Duodenal mucosa (tissue), 2 donors: ENCODE results near the gene NOS1AP.
"Not testable (repeated sequence)": the region's sequence is repeated elsewhere in the genome, so short reads cannot be mapped to it uniquely, and the experiment has no call there.

Experiments
- H3K27ac ChIP-seq: one replicate; pipeline ENCODE4 v1.7.0; 2013; ENCODE audit warnings: low read depth, low read length
- H3K27me3 ChIP-seq, 2 donors: one replicate each; pipeline ENCODE4 v1.7.0; 2013; ENCODE audit warnings: low read length in 2 of 2, control low read depth in 1 of 2; ENCODE audit not compliant: insufficient read depth in 2 of 2, control insufficient read depth in 1 of 2
- H3K36me3 ChIP-seq, 2 donors: one replicate each; pipeline ENCODE4 v1.7.0; 2013; ENCODE audit warnings: low read length in 2 of 2, control low read depth in 1 of 2; ENCODE audit not compliant: insufficient read depth in 2 of 2, control insufficient read depth in 1 of 2
- H3K4me1 ChIP-seq, 2 donors: one replicate each; pipeline ENCODE4 v1.7.0; 2013; ENCODE audit warnings: low read length in 2 of 2, control low read depth in 1 of 2; ENCODE audit not compliant: insufficient read depth in 2 of 2, control insufficient read depth in 1 of 2
- H3K4me3 ChIP-seq, 2 donors: one replicate each; pipeline ENCODE4 v1.7.0; 2013; ENCODE audit warnings: low read length in 2 of 2, low read depth in 1 of 2
- H3K9ac ChIP-seq, 2 donors: one replicate each; pipeline ENCODE4 v1.7.0; 2013; ENCODE audit warnings: low read length in 2 of 2, low read depth in 1 of 2
- H3K9me3 ChIP-seq, 2 donors: one replicate each; pipeline ENCODE4 v1.7.0; 2013; ENCODE audit warnings: low read length in 2 of 2, control low read depth in 1 of 2; ENCODE audit not compliant: control insufficient read depth in 1 of 2

Gene NOS1AP

DNA sequence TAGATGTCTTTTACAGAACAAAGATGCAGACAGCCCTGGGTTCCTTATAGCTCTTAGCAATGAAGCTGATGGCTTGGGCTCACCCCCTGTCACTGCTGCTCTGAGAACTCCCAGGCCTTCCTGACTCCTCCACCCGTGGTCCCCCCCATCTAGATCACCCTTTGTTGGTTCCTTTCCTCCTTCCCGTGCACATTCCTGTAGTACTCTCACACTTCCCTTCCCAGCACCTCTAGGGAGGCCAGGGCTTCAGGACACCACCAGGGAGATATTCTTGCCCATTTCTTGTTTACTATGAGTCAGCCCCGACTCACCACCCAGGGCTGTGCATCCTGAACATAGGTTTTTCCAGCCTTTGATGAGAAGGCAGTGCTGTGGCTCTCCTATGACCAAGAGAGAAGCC is 14.4 kb upstream of the NOS1AP start:
- Histone ChIP-seq H3K9me3 (no peaks in the 10 kb centered on the region), H3K27ac (no peak overlapping the region), H3K36me3 (no peaks in the 10 kb centered on the region), H3K4me3 (no peak overlapping the region), H3K4me1 (no peaks in the 10 kb centered on the region), H3K9ac (no peak overlapping the region), H3K27me3 (no peaks in the 10 kb centered on the region)

DNA sequence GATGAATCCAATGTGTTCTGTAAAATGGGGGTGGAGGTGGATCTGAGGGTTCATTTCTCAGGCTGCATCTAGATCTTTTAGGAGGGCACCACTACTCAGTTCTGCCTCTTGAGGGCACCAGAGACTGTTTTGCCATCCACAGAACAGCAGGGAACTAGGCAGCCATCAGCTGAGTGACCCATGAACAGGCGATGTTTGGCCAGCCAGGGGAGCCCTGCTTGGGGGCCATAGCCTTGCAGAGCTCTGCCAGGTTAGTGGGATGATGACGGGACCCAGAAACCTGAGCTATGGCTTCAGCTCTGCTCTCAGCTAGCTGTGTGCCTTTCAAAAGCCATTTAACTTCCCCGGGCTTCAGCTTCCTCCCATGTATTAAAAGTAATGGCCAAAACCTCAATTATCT is 13.4 kb upstream of the NOS1AP start:
- no peaks in the 10 kb centered on the region for H3K4me1 ChIP-seq
- no peaks in the 10 kb centered on the region for H3K9me3 ChIP-seq
- no peak overlapping the region for H3K4me3 ChIP-seq
- no peak overlapping the region for H3K27ac ChIP-seq
- H3K36me3 ChIP-seq: no peaks in the 10 kb centered on the region
- no peaks in the 10 kb centered on the region for H3K27me3 ChIP-seq
- H3K9ac ChIP-seq: no peak overlapping the region

DNA sequence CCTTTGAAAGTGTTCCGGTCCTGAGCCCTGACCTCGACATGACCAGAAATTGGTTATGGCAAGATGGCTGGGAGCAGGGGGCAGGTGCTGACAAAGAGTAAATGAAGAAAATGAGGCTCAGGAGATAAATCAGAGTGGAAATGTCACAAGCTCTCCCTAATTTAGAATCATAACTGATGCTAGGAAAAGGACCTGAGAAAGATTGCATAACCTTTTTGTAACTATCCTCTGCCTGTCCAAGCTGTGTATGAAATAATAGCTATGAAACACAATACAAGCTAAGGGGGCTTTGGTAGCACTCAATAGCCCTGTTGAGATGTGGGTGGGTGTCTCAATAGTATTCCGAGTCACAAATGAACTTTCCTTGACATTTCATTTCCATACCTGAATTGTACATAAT is 12.9 kb upstream of the NOS1AP start:
- no peak overlapping the region for H3K27ac ChIP-seq
- no peaks in the 10 kb centered on the region for H3K36me3 ChIP-seq

DNA sequence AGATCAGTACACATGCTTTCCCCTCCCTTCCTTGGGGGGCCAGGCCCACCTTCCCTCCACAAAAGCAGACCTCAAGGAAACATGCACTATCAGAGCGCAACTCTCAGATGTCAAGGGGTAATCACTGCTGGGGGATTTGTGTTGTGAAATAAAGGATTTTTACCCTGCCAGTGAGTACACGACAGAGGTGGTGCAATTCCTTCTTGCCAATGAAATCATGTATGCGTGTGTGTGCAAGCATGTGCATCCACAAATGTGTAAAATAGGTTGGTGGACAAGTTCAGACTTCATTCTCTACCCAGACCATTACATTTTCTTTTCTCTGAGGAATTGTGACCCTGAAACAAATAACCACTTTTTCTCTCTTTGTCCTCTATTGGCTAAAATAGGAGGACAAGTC is 9.8 kb upstream of the NOS1AP start:
- Histone ChIP-seq H3K9me3 (no peaks in the 10 kb centered on the region), H3K36me3 (no peaks in the 10 kb centered on the region), H3K4me1 (no peaks in the 10 kb centered on the region), H3K4me3 (no peak overlapping the region), H3K9ac (no peak overlapping the region), H3K27me3 (no peaks in the 10 kb centered on the region), H3K27ac (no peak overlapping the region)

More for the DNA sequence above, 12.9 kb upstream of the NOS1AP start:
- H3K27me3 ChIP-seq: no peaks in the 10 kb centered on the region
- H3K4me3 ChIP-seq: no peak overlapping the region
- no peaks in the 10 kb centered on the region for H3K4me1 ChIP-seq
- no peak overlapping the region for H3K9ac ChIP-seq
- no peaks in the 10 kb centered on the region for H3K9me3 ChIP-seq

DNA sequence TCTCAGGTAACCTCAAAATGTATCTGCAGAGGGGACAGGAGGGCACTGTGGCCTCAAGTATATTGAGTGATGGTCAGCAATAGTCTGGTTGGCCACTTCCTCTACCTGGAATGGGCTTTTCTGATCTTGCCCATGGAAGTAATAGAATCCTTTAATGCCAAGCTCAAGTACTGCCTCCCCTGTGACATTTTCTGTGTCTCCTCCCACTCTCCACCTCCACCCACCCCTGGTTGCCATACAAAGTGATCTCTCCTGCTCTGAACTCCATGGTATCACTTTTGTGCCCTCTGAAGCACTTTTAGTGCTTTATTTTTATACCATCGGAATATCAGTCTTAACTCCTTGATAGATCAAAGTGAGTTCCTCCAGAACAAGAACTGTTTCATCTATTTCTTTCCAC is 9.2 kb upstream of the NOS1AP start:
- no peak overlapping the region for H3K27ac ChIP-seq
- H3K36me3 ChIP-seq: no peaks in the 10 kb centered on the region
- H3K27me3 ChIP-seq: peaks cover 0 to 4% of the 10 kb centered on the region in 2 donors
- H3K9ac ChIP-seq: no peak overlapping the region
- H3K9me3 ChIP-seq: no peaks in the 10 kb centered on the region
- H3K4me1 ChIP-seq: no peaks in the 10 kb centered on the region
- H3K4me3 ChIP-seq: no peak overlapping the region

DNA sequence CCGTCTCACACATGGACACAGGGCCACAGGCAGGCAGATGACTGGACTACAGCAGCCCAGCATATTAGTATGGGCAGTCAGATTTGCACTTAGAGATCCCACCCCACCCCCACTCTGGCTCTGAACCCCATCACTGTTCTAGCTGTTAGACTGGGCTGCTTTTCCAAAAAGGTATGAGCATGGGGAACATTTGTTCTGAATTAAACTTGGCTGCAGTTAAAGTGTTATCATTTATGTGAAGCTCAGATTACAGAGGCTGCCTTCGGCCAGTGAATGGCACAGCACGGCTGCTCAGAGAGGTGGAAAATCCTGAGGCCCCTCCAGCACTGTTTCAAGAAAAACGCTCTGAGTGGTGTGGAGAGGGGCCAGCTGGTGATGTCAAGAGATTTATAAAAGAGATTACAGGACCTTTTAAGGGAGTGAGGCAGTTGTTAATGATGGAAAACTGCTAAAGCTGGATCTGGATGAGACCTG is 6.9 kb upstream of the NOS1AP start:
- Histone ChIP-seq H3K27me3 (peaks cover 0 to 5% of the 10 kb centered on the region in 2 donors), H3K9me3 (no peaks in the 10 kb centered on the region), H3K27ac (no peak overlapping the region), H3K4me3 (no peak overlapping the region), H3K9ac (no peak overlapping the region), H3K36me3 (no peaks in the 10 kb centered on the region), H3K4me1 (no peaks in the 10 kb centered on the region)

DNA sequence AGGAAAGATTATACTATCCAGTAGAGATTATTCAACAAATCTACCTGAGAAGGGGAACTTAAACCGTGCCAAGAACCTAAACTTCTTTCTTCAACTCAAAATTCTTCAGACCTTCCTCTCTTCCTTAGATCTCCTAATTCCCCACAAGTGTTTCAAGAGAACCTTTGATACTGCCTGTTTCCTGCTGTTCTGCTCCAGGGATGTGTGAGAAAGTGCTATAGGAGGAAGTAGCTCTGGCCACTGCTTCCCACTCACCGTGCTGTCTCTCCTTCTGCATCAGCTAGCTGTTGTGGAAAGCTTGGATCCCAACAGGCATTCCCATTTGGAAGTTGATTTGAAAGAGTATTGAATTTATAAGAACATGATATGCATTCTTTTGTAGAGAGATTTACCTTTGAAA is 4.5 kb upstream of the NOS1AP start:
- Histone ChIP-seq H3K4me1 (peaks cover 0 to 9% of the 10 kb centered on the region in 2 donors), H3K9me3 (no peaks in the 10 kb centered on the region), H3K4me3 (no peak overlapping the region), H3K27ac (no peak overlapping the region), H3K27me3 (peaks cover 0 to 5% of the 10 kb centered on the region in 2 donors), H3K9ac (no peak overlapping the region), H3K36me3 (no peaks in the 10 kb centered on the region)

DNA sequence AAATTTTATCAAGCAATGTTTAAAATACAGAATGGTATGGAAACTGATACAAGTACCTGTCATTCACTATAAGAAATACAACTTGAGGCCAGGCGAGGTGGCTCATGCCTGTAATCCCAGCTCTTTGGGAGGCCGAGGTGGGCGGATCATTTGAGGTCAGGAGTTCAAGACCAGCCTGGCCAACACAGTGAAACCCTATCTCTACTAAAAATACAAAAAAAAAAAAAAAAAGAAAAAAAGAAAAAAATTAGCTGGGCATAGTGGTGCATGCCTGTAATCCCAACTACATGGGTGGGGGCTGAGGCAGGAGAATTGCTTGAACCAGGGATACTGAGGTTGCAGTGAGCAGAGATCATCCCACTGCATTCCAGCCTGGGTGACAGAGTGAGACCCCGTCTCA is 2.7 kb upstream of the NOS1AP start:
- not testable (repeated sequence) for H3K9me3 ChIP-seq, H3K36me3 ChIP-seq, H3K4me3 ChIP-seq, H3K27ac ChIP-seq, H3K9ac ChIP-seq, H3K27me3 ChIP-seq
- peaks cover 5 to 16% of the 10 kb centered on the region in 2 donors for H3K4me1 ChIP-seq

DNA sequence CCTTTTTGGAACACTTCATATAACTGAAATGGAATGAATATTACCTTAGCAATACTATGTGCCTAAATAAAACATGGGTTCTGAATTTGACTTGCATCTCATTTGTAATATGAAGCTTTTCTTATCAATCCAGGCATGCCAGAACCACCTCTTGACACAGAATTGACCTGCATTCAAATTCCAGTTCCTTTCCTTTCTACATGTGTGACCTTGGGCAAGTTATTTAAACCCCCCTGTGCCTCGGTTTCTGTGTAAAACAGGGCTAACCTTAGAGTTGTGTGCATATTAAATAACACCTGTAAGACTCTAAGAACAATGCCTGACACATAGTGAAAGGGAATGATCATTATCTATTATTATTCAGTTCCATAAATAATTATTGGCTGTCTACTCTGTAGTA is 2.0 kb upstream of the NOS1AP start:
- no peak overlapping the region for H3K9ac ChIP-seq
- H3K4me1 ChIP-seq: peaks cover 9 to 20% of the 10 kb centered on the region in 2 donors
- peaks cover 0 to 5% of the 10 kb centered on the region in 2 donors for H3K27me3 ChIP-seq
- H3K4me3 ChIP-seq: no peak overlapping the region
- H3K36me3 ChIP-seq: no peaks in the 10 kb centered on the region
- H3K27ac ChIP-seq: no peak overlapping the region
- no peaks in the 10 kb centered on the region for H3K9me3 ChIP-seq

DNA sequence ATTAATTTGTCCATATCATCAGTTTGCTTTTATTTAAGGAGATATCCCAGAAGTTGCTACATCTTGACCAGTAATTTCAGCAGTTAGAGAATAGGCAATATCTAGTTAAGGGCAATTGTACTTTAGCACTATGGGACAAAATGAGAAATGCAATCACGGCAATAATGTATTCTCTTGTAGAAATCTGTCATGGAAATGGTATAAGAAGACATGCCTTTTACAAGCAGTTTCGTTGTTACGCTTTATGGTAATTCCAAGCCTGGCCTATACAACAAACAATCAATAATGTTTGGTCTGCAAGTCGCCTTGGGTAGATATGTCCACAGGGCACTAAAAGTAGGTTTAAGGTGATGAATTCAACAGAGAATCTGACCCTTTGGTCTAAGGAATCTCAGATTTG is 1.2 kb upstream of the NOS1AP start:
- no peak overlapping the region for H3K27ac ChIP-seq
- H3K27me3 ChIP-seq: peaks cover 0 to 5% of the 10 kb centered on the region in 2 donors
- H3K9ac ChIP-seq: no peak overlapping the region
- no peak overlapping the region for H3K4me3 ChIP-seq
- no peaks in the 10 kb centered on the region for H3K9me3 ChIP-seq
- H3K4me1 ChIP-seq: peaks cover 13 to 28% of the 10 kb centered on the region in 2 donors
- H3K36me3 ChIP-seq: no peaks in the 10 kb centered on the region
